Activated T-cell treated with anti-CD3 and anti-CD28 coated beads, Interleukin-2, amount 50 U/mL, for 4 hours (primary cell): ENCODE results near the gene MYOM1. TPM values are rescaled to one million over a fixed set of nuclear protein-coding genes. Genes with fewer than 3 reads are reported as not detected.

Source experiments
- ATAC-seq, 2 donors: fragments of 200-7000 bp; cut with Tn5 transposase; one replicate each; pipeline ENCODE4 v1.10.0; 2021
- DNase-seq: peaks from one replicate; pipeline ENCODE4 v3.0.0-alpha.2; 2020
- H3K27me3 Mint-ChIP-seq: one replicate; pipeline ENCODE4 v1.8.0; 2021; ENCODE audit warnings: low read depth, mixed read lengths
- H3K36me3 Mint-ChIP-seq: one replicate; pipeline ENCODE4 v1.8.0; 2022; ENCODE audit warnings: mixed read lengths; ENCODE audit not compliant: insufficient read depth
- H3K4me1 Mint-ChIP-seq: one replicate; pipeline ENCODE4 v1.8.0; 2021; ENCODE audit warnings: low read depth, mixed read lengths
- H3K4me3 Mint-ChIP-seq: one replicate; pipeline ENCODE4 v1.8.0; 2021; ENCODE audit warnings: mild to moderate bottlenecking, moderate library complexity, mixed read lengths
- H3K9me3 Mint-ChIP-seq: one replicate; pipeline ENCODE4 v1.8.0; 2021; ENCODE audit warnings: mixed read lengths
- total RNA-seq, 3 donors: library from RNA; stranded (reverse); gene quantifications; one replicate each; pipeline ENCODE4 v1.2.1, GENCODE V29; 2021

Gene MYOM1
- total RNA-seq, 3 donors from 2014 or later, result 0.16 to 0.42 (median 0.25) TPM

- no peaks in the 10 kb centered on the region for H3K36me3 Mint-ChIP-seq
- no peaks in the 10 kb centered on the region for H3K27me3 Mint-ChIP-seq
- H3K4me1 Mint-ChIP-seq, result peaks cover 3% of the 10 kb centered on the region
- H3K4me3 Mint-ChIP-seq, result no peak overlapping the region
- DNase-seq (no peak), ATAC-seq (no peak)
- H3K9me3 Mint-ChIP-seq, result no peaks in the 10 kb centered on the region
Measured at GRCh38 chr18:3102983-3103382, 116.8 kb downstream of the MYOM1 start.

GRCh38 chr18:3100498-3101132, 119.2 kb downstream of the MYOM1 start:
- ATAC-seq, result no peak
- DNase-seq, result no peak
- peaks cover 18% of the 10 kb centered on the region for H3K4me1 Mint-ChIP-seq
- no peaks in the 10 kb centered on the region for H3K9me3 Mint-ChIP-seq
- H3K27me3 Mint-ChIP-seq, result no peaks in the 10 kb centered on the region
- H3K4me3 Mint-ChIP-seq, result no peak overlapping the region
- H3K36me3 Mint-ChIP-seq, result no peaks in the 10 kb centered on the region

- no peak for ATAC-seq
- Mint-ChIP-seq H3K9me3 (no peaks in the 10 kb centered on the region), H3K36me3 (no peaks in the 10 kb centered on the region), H3K4me3 (no peak overlapping the region), H3K27me3 (no peaks in the 10 kb centered on the region), H3K4me1 (peaks cover 16% of the 10 kb centered on the region)
- no peak for DNase-seq
Measured at GRCh38 chr18:3099327-3099726, 120.4 kb downstream of the MYOM1 start.

GRCh38 chr18:3097082-3097481, 122.7 kb downstream of the MYOM1 start:
- DNase-seq, result no peak
- ATAC-seq, result peak; percentile 80 to 90
- no peaks in the 10 kb centered on the region for H3K9me3 Mint-ChIP-seq

GRCh38 chr18:3095921-3096320, 123.8 kb downstream of the MYOM1 start:
- H3K9me3 Mint-ChIP-seq, result no peaks in the 10 kb centered on the region
- no peak overlapping the region for H3K4me3 Mint-ChIP-seq
- DNase-seq, result no peak
- H3K36me3 Mint-ChIP-seq, result no peaks in the 10 kb centered on the region
- ATAC-seq, result no peak
- peaks cover 15% of the 10 kb centered on the region for H3K4me1 Mint-ChIP-seq
- H3K27me3 Mint-ChIP-seq, result no peaks in the 10 kb centered on the region

More at GRCh38 chr18:3097082-3097481, 122.7 kb downstream of the MYOM1 start:
- Mint-ChIP-seq H3K27me3 (no peaks in the 10 kb centered on the region), H3K4me1 (peaks cover 15% of the 10 kb centered on the region), H3K36me3 (no peaks in the 10 kb centered on the region), H3K4me3 (no peak overlapping the region)

- Mint-ChIP-seq H3K4me3 (no peak overlapping the region), H3K36me3 (no peaks in the 10 kb centered on the region), H3K9me3 (no peaks in the 10 kb centered on the region), H3K27me3 (no peaks in the 10 kb centered on the region), H3K4me1 (peaks cover 15% of the 10 kb centered on the region)
- ATAC-seq, result no peak
- no peak for DNase-seq
Measured at GRCh38 chr18:3094338-3094684, 125.5 kb downstream of the MYOM1 start.

GRCh38 chr18:3093624-3094337, 126.0 kb downstream of the MYOM1 start:
- Mint-ChIP-seq H3K4me1 (peaks cover 15% of the 10 kb centered on the region), H3K9me3 (no peaks in the 10 kb centered on the region), H3K36me3 (no peaks in the 10 kb centered on the region), H3K4me3 (no peak overlapping the region), H3K27me3 (no peaks in the 10 kb centered on the region)
- ATAC-seq (no peak), DNase-seq (no peak)

- DNase-seq (no peak), ATAC-seq (no peak)
- Mint-ChIP-seq H3K27me3 (no peaks in the 10 kb centered on the region), H3K9me3 (no peaks in the 10 kb centered on the region), H3K36me3 (no peaks in the 10 kb centered on the region), H3K4me1 (peaks cover 17% of the 10 kb centered on the region), H3K4me3 (no peak overlapping the region)
Measured at GRCh38 chr18:3092727-3093126, 127.0 kb downstream of the MYOM1 start.

- ATAC-seq, result no peak
- peaks cover 5% of the 10 kb centered on the region for H3K4me1 Mint-ChIP-seq
- H3K27me3 Mint-ChIP-seq, result no peaks in the 10 kb centered on the region
- H3K36me3 Mint-ChIP-seq, result no peaks in the 10 kb centered on the region
- H3K4me3 Mint-ChIP-seq, result no peak overlapping the region
- no peaks in the 10 kb centered on the region for H3K9me3 Mint-ChIP-seq
- no peak for DNase-seq
Measured at GRCh38 chr18:3089579-3089978, 130.2 kb downstream of the MYOM1 start.

GRCh38 chr18:3088449-3088848, 131.3 kb downstream of the MYOM1 start:
- H3K9me3 Mint-ChIP-seq, result no peaks in the 10 kb centered on the region
- H3K4me3 Mint-ChIP-seq, result no peak overlapping the region
- peaks cover 5% of the 10 kb centered on the region for H3K4me1 Mint-ChIP-seq
- no peaks in the 10 kb centered on the region for H3K36me3 Mint-ChIP-seq
- H3K27me3 Mint-ChIP-seq, result no peaks in the 10 kb centered on the region
- DNase-seq (no peak), ATAC-seq (no peak)

- H3K9me3 Mint-ChIP-seq, result no peaks in the 10 kb centered on the region
- DNase-seq (no peak), ATAC-seq (no peak)
- H3K4me3 Mint-ChIP-seq, result no peak overlapping the region
- peaks cover 5% of the 10 kb centered on the region for H3K4me1 Mint-ChIP-seq
- no peaks in the 10 kb centered on the region for H3K36me3 Mint-ChIP-seq
- H3K27me3 Mint-ChIP-seq, result no peaks in the 10 kb centered on the region
Measured at GRCh38 chr18:3086871-3087270, 132.9 kb downstream of the MYOM1 start.

- Mint-ChIP-seq H3K4me3 (no peak overlapping the region), H3K36me3 (no peaks in the 10 kb centered on the region), H3K4me1 (peaks cover 5% of the 10 kb centered on the region), H3K27me3 (no peaks in the 10 kb centered on the region), H3K9me3 (no peaks in the 10 kb centered on the region)
- DNase-seq, result no peak
- ATAC-seq, result no peak
Measured at GRCh38 chr18:3085612-3086011, 134.2 kb downstream of the MYOM1 start.

- no peak for DNase-seq
- no peak overlapping the region for H3K4me3 Mint-ChIP-seq
- no peaks in the 10 kb centered on the region for H3K36me3 Mint-ChIP-seq
- H3K9me3 Mint-ChIP-seq, result no peaks in the 10 kb centered on the region
- H3K4me1 Mint-ChIP-seq, result peaks cover 5% of the 10 kb centered on the region
- ATAC-seq, result no peak
- H3K27me3 Mint-ChIP-seq, result no peaks in the 10 kb centered on the region
Measured at GRCh38 chr18:3084206-3084605, 135.6 kb downstream of the MYOM1 start.

- Mint-ChIP-seq H3K36me3 (no peaks in the 10 kb centered on the region), H3K9me3 (no peaks in the 10 kb centered on the region), H3K27me3 (no peaks in the 10 kb centered on the region), H3K4me1 (peaks cover 5% of the 10 kb centered on the region), H3K4me3 (no peak overlapping the region)
- ATAC-seq (no peak), DNase-seq (no peak)
Measured at GRCh38 chr18:3083766-3084165, 136.0 kb downstream of the MYOM1 start.

GRCh38 chr18:3081584-3081991, 138.2 kb downstream of the MYOM1 start:
- no peaks in the 10 kb centered on the region for H3K27me3 Mint-ChIP-seq
- DNase-seq (no peak), ATAC-seq (no peak)
- H3K4me1 Mint-ChIP-seq, result no peaks in the 10 kb centered on the region
- H3K9me3 Mint-ChIP-seq, result no peaks in the 10 kb centered on the region
- H3K4me3 Mint-ChIP-seq, result no peak overlapping the region
- peaks cover 3% of the 10 kb centered on the region for H3K36me3 Mint-ChIP-seq
